T-helper 1 cell treated with Interleukin-12 subunit alpha and Interleukin-12 subunit beta and Interleukin-4 antibody, amounts not matched to agents 30 μg/mL and 1 μg/mL, for 36 hours (primary cell): ENCODE results near the gene TRAPPC8.

ENCODE experiments used
- H3K27ac Mint-ChIP-seq: one replicate; pipeline ENCODE4 v1.8.0; 2021; ENCODE audit warnings: mild to moderate bottlenecking, mixed read lengths
- H3K27me3 Mint-ChIP-seq: one replicate; pipeline ENCODE4 v1.8.0; 2021; ENCODE audit warnings: low read depth, mixed read lengths
- H3K36me3 Mint-ChIP-seq: one replicate; pipeline ENCODE4 v1.8.0; 2021; ENCODE audit warnings: low read depth, mixed read lengths
- H3K4me1 Mint-ChIP-seq: one replicate; pipeline ENCODE4 v1.8.0; 2021; ENCODE audit warnings: low read depth, mixed read lengths
- H3K4me3 Mint-ChIP-seq: one replicate; pipeline ENCODE4 v1.8.0; 2021; ENCODE audit warnings: mild to moderate bottlenecking, moderate library complexity, mixed read lengths
- H3K9me3 Mint-ChIP-seq: one replicate; pipeline ENCODE4 v1.8.0; 2021; ENCODE audit warnings: mixed read lengths

Gene TRAPPC8, protein sequence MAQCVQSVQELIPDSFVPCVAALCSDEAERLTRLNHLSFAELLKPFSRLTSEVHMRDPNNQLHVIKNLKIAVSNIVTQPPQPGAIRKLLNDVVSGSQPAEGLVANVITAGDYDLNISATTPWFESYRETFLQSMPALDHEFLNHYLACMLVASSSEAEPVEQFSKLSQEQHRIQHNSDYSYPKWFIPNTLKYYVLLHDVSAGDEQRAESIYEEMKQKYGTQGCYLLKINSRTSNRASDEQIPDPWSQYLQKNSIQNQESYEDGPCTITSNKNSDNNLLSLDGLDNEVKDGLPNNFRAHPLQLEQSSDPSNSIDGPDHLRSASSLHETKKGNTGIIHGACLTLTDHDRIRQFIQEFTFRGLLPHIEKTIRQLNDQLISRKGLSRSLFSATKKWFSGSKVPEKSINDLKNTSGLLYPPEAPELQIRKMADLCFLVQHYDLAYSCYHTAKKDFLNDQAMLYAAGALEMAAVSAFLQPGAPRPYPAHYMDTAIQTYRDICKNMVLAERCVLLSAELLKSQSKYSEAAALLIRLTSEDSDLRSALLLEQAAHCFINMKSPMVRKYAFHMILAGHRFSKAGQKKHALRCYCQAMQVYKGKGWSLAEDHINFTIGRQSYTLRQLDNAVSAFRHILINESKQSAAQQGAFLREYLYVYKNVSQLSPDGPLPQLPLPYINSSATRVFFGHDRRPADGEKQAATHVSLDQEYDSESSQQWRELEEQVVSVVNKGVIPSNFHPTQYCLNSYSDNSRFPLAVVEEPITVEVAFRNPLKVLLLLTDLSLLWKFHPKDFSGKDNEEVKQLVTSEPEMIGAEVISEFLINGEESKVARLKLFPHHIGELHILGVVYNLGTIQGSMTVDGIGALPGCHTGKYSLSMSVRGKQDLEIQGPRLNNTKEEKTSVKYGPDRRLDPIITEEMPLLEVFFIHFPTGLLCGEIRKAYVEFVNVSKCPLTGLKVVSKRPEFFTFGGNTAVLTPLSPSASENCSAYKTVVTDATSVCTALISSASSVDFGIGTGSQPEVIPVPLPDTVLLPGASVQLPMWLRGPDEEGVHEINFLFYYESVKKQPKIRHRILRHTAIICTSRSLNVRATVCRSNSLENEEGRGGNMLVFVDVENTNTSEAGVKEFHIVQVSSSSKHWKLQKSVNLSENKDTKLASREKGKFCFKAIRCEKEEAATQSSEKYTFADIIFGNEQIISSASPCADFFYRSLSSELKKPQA (N-terminal part only)

DNA sequence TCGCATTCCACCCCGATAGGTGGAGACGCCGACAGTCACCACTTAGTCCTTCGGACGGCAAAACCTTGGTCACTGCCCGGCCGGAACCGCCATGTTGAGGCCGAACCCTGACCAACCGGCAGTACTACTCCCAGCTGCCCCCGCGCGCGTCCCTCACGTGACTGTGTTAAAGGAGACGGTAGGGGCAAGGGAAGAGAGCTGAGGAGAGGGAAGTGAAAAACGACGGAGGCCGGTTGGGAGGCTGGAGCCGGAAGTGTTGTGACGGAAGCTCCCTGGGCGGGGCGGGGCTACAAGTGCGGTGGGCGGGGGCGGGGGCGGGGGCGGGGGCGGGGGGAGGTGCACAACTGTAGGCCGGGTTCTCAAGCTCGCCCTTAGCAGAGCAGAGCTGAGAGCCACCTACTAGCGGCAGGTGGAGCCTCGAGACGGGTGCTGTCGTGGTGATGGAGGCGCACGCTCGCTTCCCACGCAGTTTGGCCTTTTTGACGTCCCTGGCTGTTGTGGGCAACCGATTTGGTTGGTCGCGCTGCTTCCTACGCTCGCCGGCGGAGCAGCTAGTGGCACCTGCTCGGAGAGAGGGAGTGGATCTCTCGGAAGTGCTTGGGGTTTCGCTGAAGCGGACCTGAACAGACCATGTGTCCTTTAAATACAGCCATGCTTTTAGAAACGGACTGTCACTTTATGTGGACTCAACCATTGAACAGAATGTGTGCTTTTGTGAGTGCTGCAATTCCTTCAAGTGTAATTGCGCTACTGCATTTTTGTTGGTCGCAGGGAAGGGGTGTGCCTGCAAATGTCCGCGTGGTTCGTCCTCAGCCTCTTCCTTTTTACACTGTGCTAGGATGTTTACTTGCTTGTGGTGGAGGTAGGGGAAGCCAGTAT is at the start of gene TRAPPC8:
Gene TRAPPC8, minus strand, starts transcription at position 130 of the 879 bp plus-strand sequence. CDS start 364 bp downstream, outside the sequence.
- Mint-ChIP-seq H3K4me1 (peaks cover 36% of the 10 kb centered on the region), H3K9me3 (no peaks in the 10 kb centered on the region), H3K4me3 (peak within 1 kb of the TSS; percentile 100), H3K36me3 (peaks cover 5% of the 10 kb centered on the region), H3K27ac (peak within 1 kb of the TSS; percentile 98), H3K27me3 (no peaks in the 10 kb centered on the region)

DNA sequence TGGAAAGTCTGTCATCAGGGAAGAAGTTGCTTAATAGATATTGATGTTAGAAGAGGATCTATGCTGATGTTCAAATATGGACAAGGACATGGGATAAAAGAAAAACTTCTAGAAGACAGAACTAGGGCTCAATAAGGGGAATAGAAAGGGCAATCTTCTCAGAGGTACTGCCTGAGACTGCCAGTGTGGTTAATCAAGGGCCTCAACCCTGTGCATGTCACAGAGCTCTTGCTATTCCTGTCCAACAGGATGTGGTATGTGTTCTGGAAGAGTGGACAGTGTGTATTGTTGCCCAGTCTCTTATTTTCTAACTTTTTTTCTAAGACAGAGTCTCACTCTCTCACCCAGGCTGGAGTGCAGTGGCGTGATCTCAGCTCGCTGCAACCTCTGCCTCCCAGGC is 47.9 kb upstream of the TRAPPC8 start:
- H3K4me1 Mint-ChIP-seq, result peaks cover 3% of the 10 kb centered on the region
- H3K9me3 Mint-ChIP-seq, result no peaks in the 10 kb centered on the region
- H3K4me3 Mint-ChIP-seq, result no peak overlapping the region
- no peaks in the 10 kb centered on the region for H3K27me3 Mint-ChIP-seq
- H3K27ac Mint-ChIP-seq, result no peak overlapping the region
- H3K36me3 Mint-ChIP-seq, result no peaks in the 10 kb centered on the region

DNA sequence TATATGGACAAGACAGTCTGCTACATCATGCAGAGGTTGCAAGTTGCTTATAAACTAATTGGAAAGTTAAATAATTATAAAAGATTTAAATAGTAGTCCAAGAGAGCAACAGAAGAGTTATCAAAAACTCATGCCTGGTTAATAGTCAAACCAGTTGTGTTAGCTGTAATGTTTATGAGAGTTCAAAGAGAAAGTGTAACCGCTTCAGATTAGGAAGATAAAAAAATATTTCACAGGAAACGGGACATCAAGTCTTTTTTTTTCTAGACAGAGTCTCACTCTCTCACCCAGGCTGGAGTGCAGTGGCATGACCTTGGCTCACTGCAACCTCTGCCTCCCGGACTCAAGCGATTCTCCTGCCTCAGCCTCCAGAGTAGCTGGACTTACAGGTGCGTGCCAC is 41.0 kb upstream of the TRAPPC8 start:
- Mint-ChIP-seq H3K27me3 (peaks cover 3% of the 10 kb centered on the region), H3K4me1 (peaks cover 6% of the 10 kb centered on the region), H3K9me3 (peaks cover 4% of the 10 kb centered on the region), H3K36me3 (no peaks in the 10 kb centered on the region), H3K27ac (no peak overlapping the region), H3K4me3 (no peak overlapping the region)

DNA sequence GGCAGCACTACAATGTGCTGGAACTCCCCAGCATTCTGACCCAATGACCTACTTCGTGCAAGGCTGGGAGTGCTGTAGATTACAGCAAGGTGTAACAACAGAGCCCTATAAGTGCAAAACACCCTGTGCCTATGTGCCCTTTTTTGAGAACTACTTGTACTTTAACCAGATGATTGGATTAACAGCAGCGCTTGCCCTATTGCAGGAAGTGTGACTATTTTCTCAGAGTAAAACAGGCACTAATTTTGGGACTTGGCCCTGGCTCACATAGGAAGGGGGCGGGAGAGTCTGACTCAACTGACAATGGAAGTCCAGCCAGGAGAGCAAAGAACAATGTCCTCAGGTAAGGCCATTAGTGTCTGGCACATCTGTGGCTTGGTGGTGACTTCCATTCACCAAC is 40.1 kb upstream of the TRAPPC8 start:
- Mint-ChIP-seq H3K27ac (no peak overlapping the region), H3K4me1 (peaks cover 6% of the 10 kb centered on the region), H3K9me3 (peaks cover 14% of the 10 kb centered on the region), H3K27me3 (peaks cover 3% of the 10 kb centered on the region), H3K4me3 (no peak overlapping the region), H3K36me3 (no peaks in the 10 kb centered on the region)

DNA sequence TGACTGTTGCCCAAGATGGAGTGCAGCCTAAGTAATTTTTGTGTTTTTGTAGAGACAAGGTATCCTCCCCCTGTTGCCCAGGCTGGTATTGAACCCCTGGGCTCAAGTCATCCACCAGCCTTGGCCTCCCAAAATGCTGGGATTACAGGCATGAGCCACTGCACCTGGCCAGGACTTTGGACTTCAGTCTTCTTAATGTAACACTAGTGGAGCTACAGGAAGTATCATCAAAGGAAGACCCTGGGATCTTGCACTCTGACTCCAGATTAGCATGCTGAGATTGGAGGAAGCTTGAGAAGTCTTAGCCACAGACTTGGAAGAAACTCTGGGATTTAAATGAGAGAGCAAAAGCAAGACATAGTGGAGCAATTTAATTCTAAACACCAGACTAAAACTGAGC is 37.9 kb upstream of the TRAPPC8 start:
- H3K27ac Mint-ChIP-seq, result no peak overlapping the region
- H3K27me3 Mint-ChIP-seq, result peaks cover 3% of the 10 kb centered on the region
- H3K36me3 Mint-ChIP-seq, result no peaks in the 10 kb centered on the region
- peaks cover 6% of the 10 kb centered on the region for H3K4me1 Mint-ChIP-seq
- H3K4me3 Mint-ChIP-seq, result no peak overlapping the region
- H3K9me3 Mint-ChIP-seq, result peaks cover 20% of the 10 kb centered on the region

- H3K36me3 Mint-ChIP-seq, result no peaks in the 10 kb centered on the region
- peaks cover 6% of the 10 kb centered on the region for H3K4me1 Mint-ChIP-seq
- no peak overlapping the region for H3K4me3 Mint-ChIP-seq
- H3K9me3 Mint-ChIP-seq, result peaks cover 30% of the 10 kb centered on the region
- H3K27me3 Mint-ChIP-seq, result peaks cover 6% of the 10 kb centered on the region
- no peak overlapping the region for H3K27ac Mint-ChIP-seq
Observed at GRCh38 chr18:31979714-31980113, 36.8 kb upstream of the TRAPPC8 start.

- Mint-ChIP-seq H3K4me1 (peaks cover 3% of the 10 kb centered on the region), H3K9me3 (peaks cover 41% of the 10 kb centered on the region), H3K27ac (no peak overlapping the region), H3K36me3 (peaks cover 4% of the 10 kb centered on the region), H3K27me3 (peaks cover 9% of the 10 kb centered on the region), H3K4me3 (no peak overlapping the region)
Observed at GRCh38 chr18:31978616-31979015, 35.7 kb upstream of the TRAPPC8 start.

- H3K27ac Mint-ChIP-seq, result no peak overlapping the region
- peaks cover 4% of the 10 kb centered on the region for H3K36me3 Mint-ChIP-seq
- peaks cover 46% of the 10 kb centered on the region for H3K9me3 Mint-ChIP-seq
- H3K4me1 Mint-ChIP-seq, result no peaks in the 10 kb centered on the region
- H3K4me3 Mint-ChIP-seq, result no peak overlapping the region
- peaks cover 9% of the 10 kb centered on the region for H3K27me3 Mint-ChIP-seq
Observed at GRCh38 chr18:31977270-31977872, 34.4 kb upstream of the TRAPPC8 start.

DNA sequence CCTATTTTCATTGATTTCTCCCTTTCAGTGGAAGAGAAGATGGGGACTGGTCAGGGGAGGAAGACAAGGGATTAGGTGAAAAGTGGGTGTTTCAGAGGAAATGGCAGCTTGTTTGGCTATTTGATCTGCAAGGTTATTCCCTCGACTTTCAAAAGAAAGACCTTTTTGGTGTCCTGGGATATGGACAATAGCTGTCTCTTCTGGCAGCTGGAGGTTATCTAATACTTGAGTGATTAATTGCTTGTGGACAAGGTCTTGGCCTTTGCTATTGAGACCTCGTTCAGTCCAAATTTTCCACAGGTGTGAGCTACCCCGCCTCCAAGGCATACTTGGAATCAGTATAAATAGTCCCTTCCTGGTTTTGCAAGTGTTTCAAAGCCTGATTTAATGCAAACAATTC is 33.3 kb upstream of the TRAPPC8 start:
- Mint-ChIP-seq H3K27ac (no peak overlapping the region), H3K36me3 (peaks cover 6% of the 10 kb centered on the region), H3K9me3 (peaks cover 49% of the 10 kb centered on the region), H3K4me1 (no peaks in the 10 kb centered on the region), H3K4me3 (no peak overlapping the region), H3K27me3 (peaks cover 12% of the 10 kb centered on the region)

GRCh38 chr18:31973929-31974546 is 31.1 kb upstream of the TRAPPC8 start:
- H3K4me1 Mint-ChIP-seq, result no peaks in the 10 kb centered on the region
- H3K4me3 Mint-ChIP-seq, result no peak overlapping the region
- peaks cover 12% of the 10 kb centered on the region for H3K27me3 Mint-ChIP-seq
- no peak overlapping the region for H3K27ac Mint-ChIP-seq
- H3K9me3 Mint-ChIP-seq, result peaks cover 46% of the 10 kb centered on the region
- peaks cover 6% of the 10 kb centered on the region for H3K36me3 Mint-ChIP-seq

GRCh38 chr18:31970617-31971016 is 27.7 kb upstream of the TRAPPC8 start:
- Mint-ChIP-seq H3K36me3 (peaks cover 6% of the 10 kb centered on the region), H3K27ac (no peak overlapping the region), H3K4me3 (no peak overlapping the region), H3K9me3 (peaks cover 28% of the 10 kb centered on the region), H3K27me3 (peaks cover 12% of the 10 kb centered on the region), H3K4me1 (no peaks in the 10 kb centered on the region)

GRCh38 chr18:31965316-31965970 is 22.5 kb upstream of the TRAPPC8 start:
- Mint-ChIP-seq H3K27ac (no peak overlapping the region), H3K4me1 (no peaks in the 10 kb centered on the region), H3K9me3 (no peaks in the 10 kb centered on the region), H3K27me3 (no peaks in the 10 kb centered on the region), H3K4me3 (no peak overlapping the region), H3K36me3 (no peaks in the 10 kb centered on the region)

- H3K9me3 Mint-ChIP-seq, result no peaks in the 10 kb centered on the region
Observed at GRCh38 chr18:31957728-31958127, 14.8 kb upstream of the TRAPPC8 start.

More at GRCh38 chr18:31957728-31958127, 14.8 kb upstream of the TRAPPC8 start:
- Mint-ChIP-seq H3K4me3 (no peak overlapping the region), H3K27ac (no peak overlapping the region), H3K4me1 (no peaks in the 10 kb centered on the region), H3K27me3 (no peaks in the 10 kb centered on the region), H3K36me3 (no peaks in the 10 kb centered on the region)
